Omental fat pad (tissue), 4 donors: ENCODE results near the gene EIF3K. TPM values are rescaled to one million over a fixed set of nuclear protein-coding genes. Genes with fewer than 3 reads are reported as not detected.

Experiments
- ATAC-seq: fragments of 150-250 bp; one replicate; pipeline ENCODE4 v1.9.1; 2016; ENCODE audit warnings: mild to moderate bottlenecking, moderate library complexity; ENCODE audit not compliant: low FRiP score
- DNase-seq: peaks from one replicate; pipeline ENCODE4 v3.0.0-alpha.2; 2019; ENCODE audit warnings: low spot score
- total RNA-seq, 4 donors: library from RNA; depleted of rRNA; stranded (reverse); fragments of >200 nt; gene quantifications; one replicate each; pipeline ENCODE4 v1.1.0, GENCODE V29; 2016
- TF ChIP-seq, protein P1 (sequence below), 3 donors: fragments of 450-650 bp; IDR thresholded peaks; one replicate each; pipeline ENCODE4 v1.5.1; 2016 to 2017; ENCODE audit warnings: antibody characterized with exemption in 3 of 3, mild to moderate bottlenecking in 3 of 3, moderate library complexity in 2 of 3

The EIF3K gene
- total RNA-seq, 4 donors from 2014 or later: 364 to 556 (median 476) TPM

DNA sequence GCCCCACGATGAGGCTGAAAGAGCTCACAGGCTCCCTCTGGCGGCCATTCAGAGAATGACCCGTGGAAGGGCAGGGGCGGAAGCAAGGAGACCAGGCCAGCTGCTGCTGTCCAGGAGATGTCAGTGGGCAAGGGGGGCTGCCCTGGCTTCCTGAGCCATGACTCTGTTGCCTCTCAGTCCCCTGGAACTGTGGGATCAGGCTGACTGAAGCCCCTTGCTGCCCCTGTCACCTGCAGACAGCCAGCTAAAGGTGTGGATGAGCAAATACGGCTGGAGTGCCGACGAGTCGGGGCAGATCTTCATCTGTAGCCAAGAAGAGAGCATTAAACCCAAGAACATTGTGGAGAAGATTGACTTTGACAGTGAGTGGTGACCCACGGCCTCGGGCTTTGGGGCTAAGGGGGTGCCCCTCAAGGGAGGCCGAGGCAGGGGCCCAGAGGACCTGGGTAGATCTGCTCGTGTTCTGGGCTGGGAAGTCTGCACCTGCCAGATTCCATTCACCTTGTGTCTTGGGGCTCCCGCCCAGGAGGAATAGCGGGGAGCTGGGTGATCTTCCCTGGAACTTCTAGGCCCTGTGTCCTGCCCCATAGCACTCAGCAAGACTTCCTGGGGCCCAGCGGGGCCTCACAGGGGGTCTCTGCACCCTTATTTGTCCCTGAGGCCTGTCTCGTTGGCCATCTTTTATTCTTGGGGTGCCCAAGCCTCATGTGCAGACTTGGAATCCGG, 15.9 kb downstream of the EIF3K start:
- TF ChIP-seq, protein P1, sequence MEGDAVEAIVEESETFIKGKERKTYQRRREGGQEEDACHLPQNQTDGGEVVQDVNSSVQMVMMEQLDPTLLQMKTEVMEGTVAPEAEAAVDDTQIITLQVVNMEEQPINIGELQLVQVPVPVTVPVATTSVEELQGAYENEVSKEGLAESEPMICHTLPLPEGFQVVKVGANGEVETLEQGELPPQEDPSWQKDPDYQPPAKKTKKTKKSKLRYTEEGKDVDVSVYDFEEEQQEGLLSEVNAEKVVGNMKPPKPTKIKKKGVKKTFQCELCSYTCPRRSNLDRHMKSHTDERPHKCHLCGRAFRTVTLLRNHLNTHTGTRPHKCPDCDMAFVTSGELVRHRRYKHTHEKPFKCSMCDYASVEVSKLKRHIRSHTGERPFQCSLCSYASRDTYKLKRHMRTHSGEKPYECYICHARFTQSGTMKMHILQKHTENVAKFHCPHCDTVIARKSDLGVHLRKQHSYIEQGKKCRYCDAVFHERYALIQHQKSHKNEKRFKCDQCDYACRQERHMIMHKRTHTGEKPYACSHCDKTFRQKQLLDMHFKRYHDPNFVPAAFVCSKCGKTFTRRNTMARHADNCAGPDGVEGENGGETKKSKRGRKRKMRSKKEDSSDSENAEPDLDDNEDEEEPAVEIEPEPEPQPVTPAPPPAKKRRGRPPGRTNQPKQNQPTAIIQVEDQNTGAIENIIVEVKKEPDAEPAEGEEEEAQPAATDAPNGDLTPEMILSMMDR (IDR thresholded peaks at IDR 0.05): peak in 1 of 3 donors; percentile 46
- ATAC-seq: peak; percentile 41
- DNase-seq: peak; percentile 80

DNA sequence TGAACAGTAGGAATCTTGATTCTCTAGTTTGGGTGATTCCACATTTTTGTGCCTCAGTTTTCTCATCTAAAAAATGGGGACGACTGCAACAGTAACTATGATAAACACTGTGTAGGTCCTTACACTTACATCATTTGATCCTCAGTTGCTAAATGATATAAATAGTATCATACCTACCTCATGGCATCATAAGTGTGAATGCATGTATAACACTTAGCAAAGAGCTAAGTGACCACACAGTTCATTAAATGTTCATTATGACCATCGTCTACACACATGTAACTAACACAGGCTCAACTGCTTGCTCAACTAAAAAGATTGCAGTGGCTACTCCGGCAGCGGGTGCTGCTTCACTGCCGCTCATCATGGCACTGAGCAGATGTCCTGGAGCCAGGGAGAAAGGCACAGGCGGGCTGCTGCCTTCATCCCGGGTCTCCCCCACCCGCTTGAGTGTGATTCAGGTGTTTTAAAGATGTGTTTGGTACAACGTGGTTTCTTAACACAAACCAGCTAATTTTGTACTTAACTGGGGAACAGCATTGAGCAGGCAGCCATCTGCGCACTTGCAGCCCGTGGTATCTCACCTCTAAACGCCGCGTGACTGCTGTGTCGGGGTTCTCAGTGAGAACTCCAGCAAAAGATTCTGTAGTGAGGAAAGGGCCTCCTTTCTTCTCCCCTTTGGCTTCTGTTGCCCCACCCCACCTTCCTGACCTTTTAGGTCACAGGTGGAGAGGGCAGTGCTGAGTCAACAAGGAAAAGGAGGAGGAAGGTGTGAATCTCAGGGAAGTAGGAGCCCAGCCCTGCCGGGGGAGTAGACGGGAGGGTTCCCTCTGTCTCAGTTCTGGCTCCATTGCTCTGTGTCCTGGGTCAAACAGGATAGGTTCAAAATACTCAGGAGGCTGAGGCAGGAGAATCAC, 16.8 kb downstream of the EIF3K start:
- TF ChIP-seq, protein P1 (IDR thresholded peaks at IDR 0.05): no peak
- ATAC-seq (no peak), DNase-seq (no peak)

DNA sequence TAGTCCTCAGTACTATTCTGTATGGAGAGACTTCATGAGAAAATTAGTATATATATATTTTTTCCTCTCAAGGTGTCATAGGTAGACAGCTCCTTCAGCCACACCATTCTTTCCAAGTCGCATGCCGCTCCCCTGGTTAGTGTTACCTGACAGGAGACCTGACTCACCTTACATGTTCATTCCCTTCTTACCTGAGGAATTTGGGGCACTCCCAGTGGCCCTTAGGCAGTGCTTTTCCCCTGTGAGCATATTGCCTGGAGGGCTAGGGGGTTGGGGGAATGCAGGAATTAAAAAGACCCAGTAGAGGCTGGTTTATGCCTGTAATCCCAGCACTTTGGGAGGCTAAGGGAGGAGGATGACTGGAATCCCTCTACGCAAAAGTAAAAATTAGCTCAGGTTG, 19.5 kb downstream of the EIF3K start:
- ATAC-seq (no peak), DNase-seq (no peak)
- TF ChIP-seq, protein P1 (IDR thresholded peaks at IDR 0.05): no peak

DNA sequence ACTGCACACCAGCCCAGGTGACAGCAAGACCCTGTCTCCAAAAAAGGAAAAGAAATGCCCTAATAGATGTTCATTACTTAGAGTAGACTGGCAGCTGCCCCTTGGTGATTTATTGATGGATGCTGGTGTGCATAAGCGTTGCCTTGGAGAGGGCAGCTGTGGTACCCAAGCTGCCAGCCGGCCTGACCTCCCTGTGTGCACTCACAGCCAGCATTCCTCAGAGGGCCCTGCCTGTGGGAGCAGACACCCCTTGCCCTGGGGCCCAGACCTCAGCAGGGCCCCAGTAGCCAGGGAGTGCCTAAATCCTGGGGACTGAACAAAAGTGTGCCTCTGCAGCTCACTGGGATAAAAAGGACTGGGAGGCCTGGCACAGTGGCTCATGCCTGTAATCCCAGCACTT, 20.7 kb downstream of the EIF3K start:
- DNase-seq: no peak
- ATAC-seq: no peak
- TF ChIP-seq, protein P1 (IDR thresholded peaks at IDR 0.05): no peak

DNA sequence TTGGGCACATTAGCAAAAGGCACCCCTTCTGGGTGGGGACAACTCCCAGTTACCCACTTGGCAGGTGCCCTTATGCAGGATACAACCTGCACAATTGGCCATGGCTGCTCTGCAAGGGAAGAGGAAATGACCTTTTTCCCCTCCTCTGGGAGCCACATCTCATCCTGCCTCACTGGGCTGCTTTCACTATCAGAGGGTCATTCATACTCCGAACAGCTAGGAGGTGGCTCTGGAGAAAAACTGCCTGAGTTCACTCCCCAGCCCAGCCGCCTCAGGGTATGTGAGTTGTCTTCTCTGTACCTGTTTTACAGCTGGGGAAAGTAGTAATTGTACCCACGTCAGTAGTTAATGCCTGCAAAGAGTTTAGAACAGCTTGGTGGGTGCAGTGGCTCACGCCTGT, 21.4 kb downstream of the EIF3K start:
- TF ChIP-seq, protein P1 (IDR thresholded peaks at IDR 0.05): no peak
- ATAC-seq (no peak), DNase-seq (no peak)

DNA sequence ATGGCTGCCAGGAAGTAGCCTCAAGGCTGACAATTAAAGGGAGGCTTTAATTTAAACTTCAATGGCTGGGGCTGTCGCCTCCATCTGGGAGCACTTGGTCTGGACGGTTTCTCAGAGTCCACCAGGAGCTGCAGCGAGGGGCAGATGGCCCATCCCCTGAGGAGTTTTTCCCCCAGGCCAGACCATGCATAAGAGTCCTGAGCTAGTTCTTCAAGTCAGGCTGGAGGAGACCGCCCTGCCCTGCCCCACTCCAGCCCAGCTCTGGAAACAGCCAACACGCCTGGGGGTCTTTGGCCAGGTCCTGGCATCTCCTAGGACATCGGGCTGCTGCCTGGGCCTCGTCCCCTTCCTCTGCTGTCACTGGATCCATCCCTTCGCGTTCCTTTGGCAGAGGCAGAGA, 23.2 kb downstream of the EIF3K start:
- TF ChIP-seq, protein P1 (IDR thresholded peaks at IDR 0.05): no peak
- DNase-seq (no peak), ATAC-seq (no peak)
